Osteoblast (primary cell): ENCODE measurements around the gene SOX12. TPM values are rescaled to one million over a fixed set of nuclear protein-coding genes. Genes with fewer than 3 reads are reported as not detected.

Experiments
- DNase-seq: peaks from one replicate; pipeline ENCODE4 v3.0.0; 2011; ENCODE audit warnings: low spot score, mixed read lengths; ENCODE audit not compliant: insufficient read length; ENCODE audit errors: missing footprints
- H2AFZ ChIP-seq: 2 replicates; pipeline ENCODE4 v1.6.0; 2011; ENCODE audit warnings: mild to moderate bottlenecking, low read length
- H3K27ac ChIP-seq: 2 replicates; pipeline ENCODE4 v1.5.1; 2011; ENCODE audit warnings: mild to moderate bottlenecking, low read depth, low read length, moderate library complexity
- H3K27me3 ChIP-seq: 2 replicates; pipeline ENCODE4 v1.6.0; 2012; ENCODE audit warnings: mild to moderate bottlenecking, control low read depth, inconsistent platforms, low read length, moderate library complexity; ENCODE audit not compliant: insufficient read depth
- H3K36me3 ChIP-seq: 2 replicates; pipeline ENCODE4 v1.5.1; 2011; ENCODE audit warnings: mild to moderate bottlenecking, low read length, control low read depth, moderate library complexity; ENCODE audit not compliant: insufficient read depth
- H3K4me1 ChIP-seq: 2 replicates; pipeline ENCODE4 v1.5.1; 2011; ENCODE audit warnings: mild to moderate bottlenecking, low read length, control low read depth, moderate library complexity; ENCODE audit not compliant: insufficient read depth
- H3K4me2 ChIP-seq: 2 replicates; pipeline ENCODE4 v1.6.0; 2011; ENCODE audit warnings: mild to moderate bottlenecking, low read length; ENCODE audit not compliant: insufficient read depth
- H3K4me3 ChIP-seq: fragments of 200-600 bp; sonication (generic); 3 replicates; pipeline ENCODE4 v1.5.1; 2012; ENCODE audit warnings: mild to moderate bottlenecking, low read length, inconsistent platforms; ENCODE audit not compliant: insufficient read depth
- H3K79me2 ChIP-seq: 2 replicates; pipeline ENCODE4 v1.6.0; 2012; ENCODE audit warnings: mild to moderate bottlenecking, low read length, control low read depth, inconsistent platforms; ENCODE audit not compliant: insufficient read depth
- H3K9me3 ChIP-seq: 2 replicates; pipeline ENCODE4 v1.5.1; 2011; ENCODE audit warnings: low read depth, low read length, control low read depth
- H4K20me1 ChIP-seq: 2 replicates; pipeline ENCODE4 v1.6.0; 2012; ENCODE audit warnings: mild to moderate bottlenecking, low read length, control low read depth; ENCODE audit not compliant: insufficient read depth
- total RNA-seq: library from RNA; depleted of rRNA; stranded (reverse); fragments of >200 nt; gene quantifications from 2 replicates; pipeline ENCODE4 v1.2.3, GENCODE V29; 2012
- TF ChIP-seq, protein P1 (sequence below): IDR thresholded peaks from 2 replicates; pipeline ENCODE4 v1.5.1; 2011; ENCODE audit warnings: mild to moderate bottlenecking, low read depth, low read length, moderate library complexity; ENCODE audit errors: extremely low read depth

SOX12 gene
- total RNA-seq, 1 donor: 6.9 TPM

DNA sequence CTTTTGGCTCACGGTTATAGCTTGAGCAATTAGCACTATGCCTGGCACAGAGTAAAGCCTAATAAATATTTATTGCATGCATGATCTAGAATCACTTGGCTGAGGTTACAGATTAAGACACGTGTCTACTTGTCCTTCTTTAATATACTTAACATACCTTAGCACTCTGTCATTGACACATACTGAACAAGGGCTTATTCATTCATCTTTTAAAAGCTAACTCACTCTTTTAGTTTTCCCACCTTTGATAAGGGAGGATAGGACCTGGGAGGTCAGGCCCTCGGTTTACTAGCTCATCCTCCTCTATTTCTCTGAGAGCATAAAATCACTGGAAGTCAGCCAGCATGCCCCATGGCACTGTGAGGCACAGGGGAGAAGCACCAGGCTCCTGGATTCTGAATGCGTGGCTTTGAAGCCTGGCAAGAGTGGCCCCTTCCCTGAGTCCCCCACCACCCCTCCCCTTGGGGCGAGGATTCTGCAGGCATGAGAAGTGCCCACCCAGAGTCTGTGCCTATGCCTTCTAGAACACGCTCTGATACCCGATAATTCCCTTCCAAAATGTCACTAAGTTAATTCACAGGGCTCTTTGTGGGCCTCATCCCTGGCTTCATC, 16.8 kb upstream of the SOX12 start:
- H3K9me3 ChIP-seq: no peaks in the 10 kb centered on the region
- no peak overlapping the region for H3K4me2 ChIP-seq
- no peak overlapping the region for H2AFZ ChIP-seq
- no peaks in the 10 kb centered on the region for H3K79me2 ChIP-seq
- no peaks in the 10 kb centered on the region for H4K20me1 ChIP-seq
- H3K27ac ChIP-seq: peak overlapping the region; percentile 98
- H3K27me3 ChIP-seq: no peaks in the 10 kb centered on the region
- no peak overlapping the region for H3K4me3 ChIP-seq
- TF ChIP-seq, protein P1, sequence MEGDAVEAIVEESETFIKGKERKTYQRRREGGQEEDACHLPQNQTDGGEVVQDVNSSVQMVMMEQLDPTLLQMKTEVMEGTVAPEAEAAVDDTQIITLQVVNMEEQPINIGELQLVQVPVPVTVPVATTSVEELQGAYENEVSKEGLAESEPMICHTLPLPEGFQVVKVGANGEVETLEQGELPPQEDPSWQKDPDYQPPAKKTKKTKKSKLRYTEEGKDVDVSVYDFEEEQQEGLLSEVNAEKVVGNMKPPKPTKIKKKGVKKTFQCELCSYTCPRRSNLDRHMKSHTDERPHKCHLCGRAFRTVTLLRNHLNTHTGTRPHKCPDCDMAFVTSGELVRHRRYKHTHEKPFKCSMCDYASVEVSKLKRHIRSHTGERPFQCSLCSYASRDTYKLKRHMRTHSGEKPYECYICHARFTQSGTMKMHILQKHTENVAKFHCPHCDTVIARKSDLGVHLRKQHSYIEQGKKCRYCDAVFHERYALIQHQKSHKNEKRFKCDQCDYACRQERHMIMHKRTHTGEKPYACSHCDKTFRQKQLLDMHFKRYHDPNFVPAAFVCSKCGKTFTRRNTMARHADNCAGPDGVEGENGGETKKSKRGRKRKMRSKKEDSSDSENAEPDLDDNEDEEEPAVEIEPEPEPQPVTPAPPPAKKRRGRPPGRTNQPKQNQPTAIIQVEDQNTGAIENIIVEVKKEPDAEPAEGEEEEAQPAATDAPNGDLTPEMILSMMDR: no peak
- no peaks in the 10 kb centered on the region for H3K36me3 ChIP-seq
- DNase-seq: no peak
- peaks cover 13% of the 10 kb centered on the region for H3K4me1 ChIP-seq

DNA sequence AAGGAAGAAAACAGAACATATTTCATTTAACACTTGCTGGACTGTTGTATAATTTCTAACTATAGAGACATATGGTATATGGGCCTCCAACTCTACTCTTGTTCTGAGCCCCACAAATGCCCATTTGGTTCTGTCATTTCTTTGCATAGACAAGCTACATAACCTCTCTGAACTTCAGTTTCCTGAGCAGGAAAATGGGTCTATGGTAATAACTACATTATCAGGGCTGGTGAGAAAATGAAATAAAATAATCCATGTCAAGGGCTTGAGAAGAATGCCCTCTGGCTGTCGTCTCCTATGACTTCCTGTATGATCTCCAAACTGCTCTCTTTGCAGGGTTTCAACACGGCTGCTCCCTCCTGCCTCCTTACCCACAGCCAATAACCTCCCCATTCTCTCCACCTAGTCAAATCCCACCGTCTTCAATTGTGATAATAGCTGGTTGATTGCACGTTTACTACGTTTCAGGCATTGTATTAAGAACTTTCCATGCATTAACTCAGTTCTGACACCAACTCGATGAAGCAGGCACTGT, 16.0 kb upstream of the SOX12 start:
- peak overlapping the region; percentile 99 for H3K4me2 ChIP-seq
- TF ChIP-seq, protein P1: no peak
- no peaks in the 10 kb centered on the region for H3K27me3 ChIP-seq
- no peaks in the 10 kb centered on the region for H3K79me2 ChIP-seq
- H4K20me1 ChIP-seq: no peaks in the 10 kb centered on the region
- no peaks in the 10 kb centered on the region for H3K36me3 ChIP-seq
- peak overlapping the region; percentile 78 for H3K4me3 ChIP-seq
- peak overlapping the region; percentile 98 for H3K27ac ChIP-seq
- no peaks in the 10 kb centered on the region for H3K9me3 ChIP-seq
- peak; percentile 48 for DNase-seq
- H2AFZ ChIP-seq: peak overlapping the region; percentile 96
- H3K4me1 ChIP-seq: peaks cover 16% of the 10 kb centered on the region

DNA sequence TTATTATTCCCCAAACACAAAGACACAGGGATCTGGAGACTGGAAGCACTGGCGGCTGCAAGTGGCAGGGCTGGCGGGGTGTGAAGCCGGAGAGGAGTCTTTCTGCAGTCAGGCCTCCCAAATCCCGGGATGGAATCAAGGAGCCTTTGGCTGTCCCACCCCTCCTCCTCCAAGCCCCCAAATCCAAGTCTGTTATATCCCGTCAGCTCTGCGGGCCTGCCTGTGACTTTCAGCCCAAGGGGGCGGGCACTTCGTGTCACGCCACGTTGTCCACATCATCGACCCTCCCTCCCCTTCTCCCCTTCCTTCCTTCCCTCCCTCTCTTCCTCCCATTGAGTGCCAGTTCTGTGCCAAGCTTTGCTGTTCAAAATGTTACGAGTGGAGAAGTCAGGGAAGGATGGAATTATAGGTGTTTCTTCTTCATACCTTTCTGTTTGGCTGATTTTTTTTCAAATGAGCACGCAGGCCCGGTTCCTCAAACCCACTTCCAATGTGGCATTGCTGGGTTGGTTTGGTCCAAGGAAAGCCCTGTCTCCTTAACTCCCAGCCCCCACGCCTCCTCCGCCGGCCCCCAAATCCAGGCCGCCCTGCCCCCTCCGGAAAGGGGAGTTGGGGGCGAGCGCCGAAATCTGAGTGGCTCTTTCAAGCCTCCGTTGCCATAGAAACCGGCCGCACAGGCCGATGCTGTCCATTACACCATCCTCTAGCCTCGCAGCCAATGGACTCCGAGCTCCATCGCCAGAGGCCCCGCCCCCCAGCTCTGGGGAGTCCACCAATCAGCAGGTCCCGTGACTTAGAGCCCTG, 15.3 kb upstream of the SOX12 start:
- H3K79me2 ChIP-seq: no peaks in the 10 kb centered on the region
- no peaks in the 10 kb centered on the region for H4K20me1 ChIP-seq
- TF ChIP-seq, protein P1: no peak
- H3K4me3 ChIP-seq: peak overlapping the region; percentile 78
- DNase-seq: peak; percentile 99
- H3K27ac ChIP-seq: peak overlapping the region; percentile 98
- H2AFZ ChIP-seq: peak overlapping the region; percentile 96
- no peaks in the 10 kb centered on the region for H3K36me3 ChIP-seq
- peak overlapping the region; percentile 99 for H3K4me2 ChIP-seq
- no peaks in the 10 kb centered on the region for H3K27me3 ChIP-seq
- H3K4me1 ChIP-seq: peaks cover 16% of the 10 kb centered on the region
- H3K9me3 ChIP-seq: no peaks in the 10 kb centered on the region

DNA sequence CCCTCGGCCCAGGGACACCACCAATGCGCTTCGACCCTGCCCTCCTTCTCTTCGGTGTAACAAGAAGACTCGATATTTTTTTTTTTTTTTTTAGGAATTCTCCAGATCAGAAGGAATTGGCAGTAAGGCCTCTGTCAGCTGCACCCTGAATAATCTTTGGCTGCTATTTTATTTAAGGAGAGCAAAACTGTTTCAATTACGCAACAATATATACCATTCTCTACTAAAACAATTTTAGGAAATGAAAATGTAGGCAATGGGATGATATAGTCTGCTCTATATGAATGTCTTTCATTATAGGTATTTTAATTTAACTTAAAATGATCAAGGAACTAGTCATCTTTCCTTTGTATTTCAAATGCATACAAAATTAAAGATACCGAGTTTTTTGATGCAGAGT, 14.7 kb upstream of the SOX12 start:
- Histone ChIP-seq H4K20me1 (no peaks in the 10 kb centered on the region), H3K27me3 (no peaks in the 10 kb centered on the region), H3K4me1 (peaks cover 16% of the 10 kb centered on the region), H3K9me3 (no peaks in the 10 kb centered on the region), H2AFZ (no peak overlapping the region), H3K4me2 (peak overlapping the region; percentile 99), H3K36me3 (no peaks in the 10 kb centered on the region), H3K79me2 (no peaks in the 10 kb centered on the region), H3K4me3 (no peak overlapping the region), H3K27ac (peak overlapping the region; percentile 98)
- no peak for DNase-seq
- TF ChIP-seq, protein P1: no peak
